Measurements from ENCODE around the gene TNIK. TPM values are rescaled to one million over a fixed set of nuclear protein-coding genes. Genes with fewer than 3 reads are reported as not detected.

TNIK gene
- total and polyA plus RNA-seq, 3 donors from 2014 or later: 39.3 to 99.6 (median 83.5) TPM

- intact Hi-C loops (cut with DNase I; ENCODE audit: low total_unique reads): no loop called here
- WGBS, 2 donors: 86 to 100% methylated on average over 1 of the region's 1 CpG
- Histone ChIP-seq H3K4me1 (peaks cover 3% of the 10 kb centered on the region), H3K36me3 (ENCODE audit: low read depth, missing control alignments) (no peaks in the 10 kb centered on the region), H3K9me3 (no peaks in the 10 kb centered on the region), H3K27ac (no peak overlapping the region), H3K4me3 (no peak overlapping the region), H3K27me3 (no peaks in the 10 kb centered on the region)
- no peak for TF ChIP-seq CTCF (IDR thresholded peaks at IDR 0.05)
- DNase-seq: no peak
Measured at GRCh38 chr3:171135549-171135948, 324.7 kb downstream of the TNIK start.

- H3K27ac ChIP-seq: no peak overlapping the region
- TF ChIP-seq POLR2A (IDR thresholded peaks at IDR 0.05): no peak
- H3K4me1 ChIP-seq: peaks cover 3% of the 10 kb centered on the region
- H3K9me3 ChIP-seq: no peaks in the 10 kb centered on the region
- no peak overlapping the region for H3K4me3 ChIP-seq
- intact Hi-C loops (cut with DNase I; ENCODE audit: low total_unique reads): no loop called here
- DNase-seq: no peak
- no peaks in the 10 kb centered on the region for H3K27me3 ChIP-seq
- WGBS, 2 donors: 79 to 81% methylated on average over 5 of the region's 5 CpGs
- H3K36me3 ChIP-seq (ENCODE audit: low read depth, missing control alignments): no peaks in the 10 kb centered on the region
Measured at GRCh38 chr3:171133796-171134569, 326.2 kb downstream of the TNIK start.

GRCh38 chr3:171133337-171133736 is 326.9 kb downstream of the TNIK start:
- 88 to 94% methylated on average over 5 of the region's 5 CpGs for WGBS, 2 donors
- intact Hi-C loops (cut with DNase I; ENCODE audit: low total_unique reads): no loop called here
- Histone ChIP-seq H3K36me3 (ENCODE audit: low read depth, missing control alignments) (no peaks in the 10 kb centered on the region), H3K9me3 (no peaks in the 10 kb centered on the region), H3K27me3 (no peaks in the 10 kb centered on the region), H3K4me1 (peaks cover 3% of the 10 kb centered on the region), H3K27ac (no peak overlapping the region), H3K4me3 (no peak overlapping the region)
- TF ChIP-seq POLR2A (IDR thresholded peaks at IDR 0.05) (no peak), CTCF (IDR thresholded peaks at IDR 0.05) (no peak)
- DNase-seq: no peak

- H3K4me3 ChIP-seq: no peak overlapping the region
- no peak for TF ChIP-seq CTCF (IDR thresholded peaks at IDR 0.05)
- no peak for TF ChIP-seq POLR2A (IDR thresholded peaks at IDR 0.05)
- DNase-seq: no peak
- H3K36me3 ChIP-seq (ENCODE audit: low read depth, missing control alignments): no peaks in the 10 kb centered on the region
- intact Hi-C loops (cut with DNase I; ENCODE audit: low total_unique reads): no loop called here
- no peak overlapping the region for H3K27ac ChIP-seq
- H3K4me1 ChIP-seq: peaks cover 3% of the 10 kb centered on the region
- WGBS, 2 donors: 87 to 88% methylated on average over 4 of the region's 4 CpGs
- no peaks in the 10 kb centered on the region for H3K9me3 ChIP-seq
- H3K27me3 ChIP-seq: no peaks in the 10 kb centered on the region
Measured at GRCh38 chr3:171132873-171133272, 327.3 kb downstream of the TNIK start.

GRCh38 chr3:171129827-171130226 is 330.4 kb downstream of the TNIK start:
- Histone ChIP-seq H3K27ac (no peak overlapping the region), H3K9me3 (no peaks in the 10 kb centered on the region), H3K36me3 (ENCODE audit: low read depth, missing control alignments) (no peaks in the 10 kb centered on the region), H3K4me3 (no peak overlapping the region), H3K4me1 (peaks cover 3% of the 10 kb centered on the region), H3K27me3 (no peaks in the 10 kb centered on the region)
- no peak for DNase-seq
- intact Hi-C loops (cut with DNase I; ENCODE audit: low total_unique reads): no loop called here
- WGBS, 2 donors: 85 to 88% methylated on average over 2 of the region's 2 CpGs
- TF ChIP-seq CTCF (IDR thresholded peaks at IDR 0.05) (no peak), POLR2A (IDR thresholded peaks at IDR 0.05) (no peak)
